Heart right ventricle (tissue), 16 donors: Measurements from ENCODE around the gene H6PD. TPM values are rescaled to one million over a fixed set of nuclear protein-coding genes. Genes with fewer than 3 reads are reported as not detected.

Experiments
- ATAC-seq, 8 donors: fragments of 200-7000 bp; cut with Tn5 transposase; one replicate each; pipeline ENCODE4 v1.9.1; 2020; ENCODE audit warnings: mild to moderate bottlenecking in 8 of 8, moderate library complexity in 8 of 8, moderate number of reproducible peaks in 1 of 8
- DNase-seq, 2 donors: peaks; one replicate each; pipeline ENCODE4 v3.0.0-alpha.2; 2020
- H3K27ac ChIP-seq, 10 donors: fragments of 200-600 bp; sonication (generic) in 2 of 10; one replicate each; pipeline versions ENCODE4 v1.5.0 to v1.8.0; 2020 to 2022; ENCODE audit warnings: mild to moderate bottlenecking in 3 of 10
- H3K27me3 ChIP-seq, 7 donors: fragments of 200-600 bp; one replicate each; pipeline ENCODE4 v1.8.0; 2021 to 2022; ENCODE audit warnings: mild to moderate bottlenecking in 2 of 7
- H3K36me3 ChIP-seq, 9 donors: fragments of 200-600 bp; sonication (generic) in 1 of 9; one replicate each; pipeline versions ENCODE4 v1.5.0 to v1.8.0; 2020 to 2022; ENCODE audit warnings: mild to moderate bottlenecking in 2 of 9
- H3K4me1 ChIP-seq, 9 donors: fragments of 200-600 bp; sonication (generic) in 1 of 9; one replicate each; pipeline versions ENCODE4 v1.5.0 to v1.8.0; 2020 to 2022; ENCODE audit warnings: mild to moderate bottlenecking in 4 of 9
- H3K4me3 ChIP-seq, 10 donors: fragments of 200-600 bp; sonication (generic) in 2 of 10; one replicate each; pipeline versions ENCODE4 v1.5.0 to v1.8.0; 2020 to 2022; ENCODE audit warnings: mild to moderate bottlenecking in 7 of 10, moderate library complexity in 2 of 10
- H3K9me3 ChIP-seq, 11 donors: fragments of 200-600 bp in 10 of 11; sonication (generic) in 2 of 11; one replicate each; pipeline versions ENCODE4 v1.5.0 to v1.8.0; 2013 to 2022; ENCODE audit warnings: mild to moderate bottlenecking in 2 of 11, control low read depth in 1 of 11, moderate library complexity in 1 of 11
- WGBS, 2 donors: extraction: QIAGEN DNeasy Blood & Tissue Kit; methylation state at CpG; one replicate each; pipeline ENCODE4 v1.1.7; 2013; ENCODE audit warnings: inconsistent platforms in 1 of 2; 5-methylcytosine and 5-hydroxymethylcytosine counted together
- intact Hi-C, 10 donors: fragments of 100-400 bp; cut with DNase I; formaldehyde crosslinking; loops; one replicate each; pipeline versions ENCODE4 v1.11.1 to v1.14.2; 2022
- polyA plus RNA-seq, 2 donors: library from polyadenylated mRNA; stranded (reverse); fragments of 200-250 nt; gene quantifications; one replicate each; pipeline ENCODE4 v1.2.3, GENCODE V29; 2013
- total RNA-seq, 10 donors: library from RNA; stranded (reverse); fragmentation: NEBNext Ultra II Directional in 3 of 10; extraction: Animal tissue kit (Norgen Biotek cat#: 25700) in 3 of 10; gene quantifications; one replicate each; pipeline versions ENCODE4 v1.2.1 to v1.2.4, GENCODE V29; 2021 to 2023
- TF ChIP-seq, protein P1 (sequence below), 9 donors: fragments of 200-600 bp; sonication (generic) in 2 of 9; IDR thresholded peaks; one replicate each; pipeline versions ENCODE4 v1.5.0 to v1.8.0; 2021 to 2022; ENCODE audit warnings: antibody characterized with exemption in 9 of 9, mild to moderate bottlenecking in 5 of 9, moderate library complexity in 1 of 9
- donor health status: Arrhythmogenic right ventricular cardiomyopathy.
- donor health status: ischemic (EF 13 %, LVEDD 7.1; RV severe dilation, severe dysfunction).
- donor health status: healthy with polysubstance abuse.
- donor health status: DM: no; HTN: yes; CAD: no.
- donor health status: DM: no; HTN: no; CAD: no.
- donor health status: ischemic (EF 25% LVEDD 6.9; RV normal size, moderate dysfunction).
- donor health status: ischemic (EF 25% LVEDD 5.7; RV mildly dilated, moderate dysfunction).
- donor health status: healthy.
- donor health status: DM: yes; HTN: yes; CAD: no.
- donor health status: Ischemic cardiomyopathy.
- donor health status: ischemic (EF 35%, LVEDD 5.7; RV mildly dilated, moderate dysfunction).
- donor health status: nonischemic (EF 11% LVEDD 7.7; RV severe dilation, severe dysfunction).
- donor health status: DM: yes; HTN: yes; CAD: no.
- donor health status: PGD.
- donor health status: ischemic (EF 29% LVEDD 5.4; RV normal size, mild dysfunction).
- donor health status: nonischemic (EF 23%, LVEDD 6.1; RV moderate dilation, normal function).

Gene H6PD
- total and polyA plus RNA-seq, 12 donors: 5.7 to 45.0 (median 28.4) TPM

DNA sequence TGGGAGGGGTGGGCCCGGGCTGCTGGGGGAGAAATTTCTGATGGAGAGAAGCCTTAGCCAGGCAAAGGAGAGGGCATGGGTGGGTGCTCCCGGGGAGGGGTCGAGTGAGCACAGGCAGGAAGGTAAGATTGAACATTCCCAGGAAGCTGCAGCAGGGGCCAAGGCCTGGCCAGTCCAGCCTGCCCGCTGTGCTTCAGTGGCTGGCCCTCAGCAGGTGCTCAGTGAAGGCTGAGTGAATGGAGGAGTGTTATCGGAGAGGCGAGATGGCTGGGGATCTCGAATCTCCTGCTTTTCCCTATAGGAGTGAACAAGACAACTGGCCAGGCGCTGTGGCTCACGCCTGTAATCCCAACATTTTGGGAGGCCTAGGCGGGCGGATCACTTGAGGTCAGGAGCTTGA, 79.0 kb downstream of the H6PD start:
- intact Hi-C loops: no loop called here
- no peak for DNase-seq
- 90 to 91% methylated on average over 11 of the region's 11 CpGs for whole genome bisulfite sequencing, 2 donors
- Histone ChIP-seq H3K9me3 (no peaks in the 10 kb centered on the region), H3K36me3 (peaks cover 0 to 3% (median 0%) of the 10 kb centered on the region in 9 donors), H3K27ac (no peak overlapping the region), H3K4me3 (no peak overlapping the region), H3K4me1 (peaks cover 0 to 31% (median 14%) of the 10 kb centered on the region in 9 donors), H3K27me3 (no peaks in the 10 kb centered on the region)
- TF ChIP-seq, protein P1, sequence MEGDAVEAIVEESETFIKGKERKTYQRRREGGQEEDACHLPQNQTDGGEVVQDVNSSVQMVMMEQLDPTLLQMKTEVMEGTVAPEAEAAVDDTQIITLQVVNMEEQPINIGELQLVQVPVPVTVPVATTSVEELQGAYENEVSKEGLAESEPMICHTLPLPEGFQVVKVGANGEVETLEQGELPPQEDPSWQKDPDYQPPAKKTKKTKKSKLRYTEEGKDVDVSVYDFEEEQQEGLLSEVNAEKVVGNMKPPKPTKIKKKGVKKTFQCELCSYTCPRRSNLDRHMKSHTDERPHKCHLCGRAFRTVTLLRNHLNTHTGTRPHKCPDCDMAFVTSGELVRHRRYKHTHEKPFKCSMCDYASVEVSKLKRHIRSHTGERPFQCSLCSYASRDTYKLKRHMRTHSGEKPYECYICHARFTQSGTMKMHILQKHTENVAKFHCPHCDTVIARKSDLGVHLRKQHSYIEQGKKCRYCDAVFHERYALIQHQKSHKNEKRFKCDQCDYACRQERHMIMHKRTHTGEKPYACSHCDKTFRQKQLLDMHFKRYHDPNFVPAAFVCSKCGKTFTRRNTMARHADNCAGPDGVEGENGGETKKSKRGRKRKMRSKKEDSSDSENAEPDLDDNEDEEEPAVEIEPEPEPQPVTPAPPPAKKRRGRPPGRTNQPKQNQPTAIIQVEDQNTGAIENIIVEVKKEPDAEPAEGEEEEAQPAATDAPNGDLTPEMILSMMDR (IDR thresholded peaks at IDR 0.05): no peak
- no peak for ATAC-seq

DNA sequence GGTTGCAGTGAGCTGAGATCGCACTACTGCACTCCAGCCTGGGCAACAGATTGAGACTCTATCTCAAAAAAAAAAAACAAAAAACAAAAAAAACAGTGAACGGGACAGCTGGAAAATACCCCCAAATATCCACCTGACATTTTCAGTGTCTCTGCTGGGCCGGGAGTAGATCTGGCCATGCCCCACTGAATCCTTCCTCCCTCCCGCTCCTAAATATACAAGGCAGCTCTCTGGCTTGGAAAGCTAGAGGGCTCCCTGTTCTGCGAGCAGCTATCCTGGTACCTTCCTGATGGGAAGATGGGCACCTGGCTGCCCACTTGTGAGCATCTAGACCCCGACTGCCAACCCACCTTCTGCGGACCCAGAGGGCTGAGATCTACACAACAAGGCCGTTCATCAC, 79.5 kb downstream of the H6PD start:
- ATAC-seq (no peak), DNase-seq (no peak)
- no peak overlapping the region for H3K27ac ChIP-seq
- H3K36me3 ChIP-seq: peaks cover 0 to 4% (median 0%) of the 10 kb centered on the region in 9 donors
- intact Hi-C loops: no loop called here
- no peaks in the 10 kb centered on the region for H3K9me3 ChIP-seq
- WGBS, 2 donors: 76 to 77% methylated on average over 8 of the region's 8 CpGs
- TF ChIP-seq, protein P1 (IDR thresholded peaks at IDR 0.05): no peak
- no peak overlapping the region for H3K4me3 ChIP-seq
- H3K27me3 ChIP-seq: no peaks in the 10 kb centered on the region
- H3K4me1 ChIP-seq: peaks cover 0 to 34% (median 15%) of the 10 kb centered on the region in 9 donors

DNA sequence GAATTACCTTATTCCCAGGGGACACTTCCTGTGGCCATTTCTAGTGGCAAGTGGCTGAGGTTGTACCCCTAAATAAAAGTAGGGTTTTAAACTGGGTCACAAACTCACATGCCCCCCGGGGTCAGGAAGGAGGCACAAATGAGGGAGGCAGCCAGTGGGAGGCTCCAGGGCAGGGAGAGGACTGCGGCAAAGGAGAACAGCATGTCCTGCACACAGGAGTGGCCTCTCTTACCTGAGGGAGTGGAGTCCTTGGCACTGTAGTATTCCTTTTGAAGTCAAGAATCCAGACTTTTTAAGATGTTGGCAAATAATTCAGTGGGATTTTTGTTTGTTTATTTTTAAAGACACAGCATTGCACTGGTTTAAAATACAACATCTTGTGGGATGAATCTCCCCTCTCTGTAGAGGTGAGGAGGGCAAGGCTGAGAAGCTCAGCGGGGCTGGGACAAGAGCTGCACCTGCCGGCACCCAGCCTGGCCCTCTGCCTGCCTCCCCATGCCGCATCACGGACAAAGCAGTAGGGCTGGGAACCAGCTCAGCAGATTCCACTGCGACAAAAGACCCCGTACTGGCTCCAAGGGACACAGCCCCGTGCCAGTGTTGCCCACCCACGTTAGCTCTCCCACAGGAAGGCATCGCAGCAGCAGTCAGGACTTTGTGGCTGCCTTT, 80.3 kb downstream of the H6PD start:
- ATAC-seq (no peak), DNase-seq (no peak)
- WGBS, 2 donors: 87% methylated on average over 11 of the region's 11 CpGs
- Histone ChIP-seq H3K36me3 (peaks cover 0 to 4% (median 0%) of the 10 kb centered on the region in 9 donors), H3K27ac (no peak overlapping the region), H3K4me1 (peaks cover 0 to 39% (median 15%) of the 10 kb centered on the region in 9 donors), H3K9me3 (no peaks in the 10 kb centered on the region), H3K27me3 (no peaks in the 10 kb centered on the region), H3K4me3 (no peak overlapping the region)
- intact Hi-C loops: no loop called here
- TF ChIP-seq, protein P1 (IDR thresholded peaks at IDR 0.05): no peak

DNA sequence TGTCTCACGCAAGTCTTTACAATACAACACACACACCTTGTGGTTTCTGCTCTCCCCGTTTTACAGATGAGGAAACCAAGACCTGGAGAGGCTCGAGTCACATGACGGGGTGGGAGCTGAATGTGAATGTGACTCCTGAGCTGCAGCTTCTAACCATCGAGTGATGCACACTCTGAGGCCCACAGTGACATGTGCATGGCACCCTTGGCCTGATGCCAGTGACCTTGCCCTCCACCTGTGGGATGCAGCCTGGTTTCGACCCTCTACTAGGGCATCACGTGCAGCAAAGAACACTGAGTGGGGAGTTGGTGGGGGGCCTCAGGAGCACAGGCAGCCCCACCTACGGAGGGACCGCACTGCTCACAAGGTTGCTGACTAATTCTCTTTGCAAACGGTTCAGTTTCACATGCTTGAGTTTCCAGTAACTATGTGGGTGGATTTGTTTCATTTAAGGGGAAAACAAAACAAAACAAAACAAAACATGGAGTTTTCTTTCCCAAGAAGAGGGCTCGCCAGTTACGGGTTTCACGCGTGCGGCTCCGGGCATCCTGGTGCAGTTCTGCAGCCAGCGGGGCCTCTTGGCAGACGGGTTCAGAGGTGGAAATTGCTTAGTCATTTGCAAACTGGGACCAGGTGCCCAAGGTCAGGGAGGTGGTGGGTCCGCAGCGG, 81.0 kb downstream of the H6PD start:
- DNase-seq (no peak), ATAC-seq (no peak)
- TF ChIP-seq, protein P1 (IDR thresholded peaks at IDR 0.05): no peak
- intact Hi-C loops: no loop called here
- Histone ChIP-seq H3K4me1 (peaks cover 0 to 46% (median 15%) of the 10 kb centered on the region in 9 donors), H3K27me3 (no peaks in the 10 kb centered on the region), H3K9me3 (no peaks in the 10 kb centered on the region), H3K36me3 (peaks cover 0 to 4% (median 0%) of the 10 kb centered on the region in 9 donors), H3K27ac (peak overlapping the region in 1 of 10 donors; percentile 29), H3K4me3 (no peak overlapping the region)
- WGBS, 2 donors: 79 to 84% methylated on average over 20 of the region's 20 CpGs
